Smooth muscle cell (in vitro differentiated cells): ENCODE data around the gene IQGAP2. TPM values are rescaled to one million over a fixed set of nuclear protein-coding genes. Genes with fewer than 3 reads are reported as not detected.

Experiments
- DNase-seq: peaks from one replicate; lab custom pipeline; 2025; ENCODE audit not compliant: unreplicated experiment; lab: John Stamatoyannopoulos, UW
- H2AFZ ChIP-seq: fragments of 200-600 bp; sonication (generic); 2 replicates; pipeline ENCODE4 v1.6.0; 2016; ENCODE audit warnings: antibody characterized with exemption, low read depth, mild to moderate bottlenecking
- H3F3A ChIP-seq: fragments of 200-600 bp; sonication (generic); 2 replicates; pipeline ENCODE4 v1.6.0; 2017; ENCODE audit warnings: antibody characterized with exemption, low read depth
- H3K27ac ChIP-seq: fragments of 200-600 bp; sonication (generic); 2 replicates; pipeline ENCODE4 v1.5.1; 2016; ENCODE audit warnings: low read depth, mild to moderate bottlenecking
- H3K27me3 ChIP-seq: fragments of 200-600 bp; sonication (generic); 2 replicates; pipeline ENCODE4 v1.6.1; 2016; ENCODE audit warnings: low read depth, mild to moderate bottlenecking
- H3K36me3 ChIP-seq: fragments of 200-600 bp; sonication (generic); 2 replicates; pipeline ENCODE4 v1.5.1; 2016; ENCODE audit warnings: low read depth
- H3K4me1 ChIP-seq: fragments of 200-600 bp; sonication (generic); 2 replicates; pipeline ENCODE4 v1.5.1; 2016; ENCODE audit warnings: low read depth
- H3K4me2 ChIP-seq: fragments of 200-600 bp; sonication (generic); 2 replicates; pipeline ENCODE4 v1.6.0; 2016; ENCODE audit warnings: mild to moderate bottlenecking
- H3K4me3 ChIP-seq: fragments of 200-600 bp; sonication (generic); 2 replicates; pipeline ENCODE4 v1.5.1; 2016; ENCODE audit warnings: mild to moderate bottlenecking
- H3K79me2 ChIP-seq: fragments of 200-600 bp; sonication (generic); 2 replicates; pipeline ENCODE4 v1.6.0; 2016; ENCODE audit warnings: low read depth, mild to moderate bottlenecking
- H3K9ac ChIP-seq: fragments of 200-600 bp; sonication (generic); 2 replicates; pipeline ENCODE4 v1.6.0; 2016; ENCODE audit warnings: low read depth
- H3K9me3 ChIP-seq: fragments of 200-600 bp; sonication (generic); replicated peaks from 2 replicates; pipeline ENCODE4 v1.5.1; 2016; ENCODE audit warnings: low read depth
- H4K20me1 ChIP-seq: fragments of 200-600 bp; sonication (generic); 2 replicates; pipeline ENCODE4 v1.6.0; 2016; ENCODE audit warnings: low read depth
- WGBS: methylation state at CpG from one replicate; pipeline ENCODE4 v1.1.7; 2016; ENCODE audit warnings: low lambda C conversion rate; 5-methylcytosine and 5-hydroxymethylcytosine counted together
- polyA plus RNA-seq: library from polyadenylated mRNA; unstranded; fragments of >200 nt; fragmentation: Nextera tagmentation; extraction: Ambion mirVana; gene quantifications from 2 replicates; pipeline ENCODE4 v1.2.1, GENCODE V29; 2016
- total RNA-seq: library from RNA; depleted of rRNA; stranded (reverse); fragments of >200 nt; gene quantifications from 2 replicates; pipeline ENCODE4 v1.2.3, GENCODE V29; 2014
- TF ChIP-seq, protein P1 (sequence below): fragments of 200-600 bp; sonication (generic); IDR thresholded peaks from 2 replicates; pipeline ENCODE4 v1.5.1; 2017; ENCODE audit warnings: borderline replicate concordance, mild to moderate bottlenecking, antibody characterized with exemption; ENCODE audit not compliant: insufficient read depth, poor library complexity, severe bottlenecking

IQGAP2 gene
- total and polyA plus RNA-seq, 2 experiments from 2014 or later = 7.3 to 16.6 TPM

DNA sequence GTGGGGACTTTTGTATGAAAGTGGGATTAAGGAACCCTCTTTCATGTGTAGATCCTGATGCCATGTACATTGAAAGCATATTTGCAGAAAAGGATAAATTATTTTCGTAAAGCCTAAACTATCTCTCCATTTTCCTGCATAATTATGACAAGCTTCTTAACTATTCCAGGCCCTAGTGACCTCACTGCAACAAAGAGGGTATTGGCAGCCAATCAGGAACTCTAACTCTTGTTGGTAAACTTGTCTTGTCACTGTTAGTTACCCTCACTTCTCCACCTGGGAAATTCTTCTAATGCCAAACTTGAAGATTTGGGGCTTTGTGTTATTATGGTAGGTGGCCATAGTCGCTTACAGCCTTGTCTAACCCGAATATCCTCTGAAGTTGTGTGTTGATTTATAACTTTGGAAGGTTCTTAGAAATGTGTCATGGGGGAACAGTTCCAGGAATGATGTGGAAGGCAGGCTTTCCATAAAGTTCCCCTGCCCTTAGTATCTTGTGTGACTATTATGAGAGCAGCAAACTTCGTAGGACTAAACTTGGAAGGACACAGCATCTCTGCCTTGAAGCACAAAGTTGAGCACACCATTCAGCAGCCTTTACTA is 52.5 kb downstream of the IQGAP2 start:
- Histone ChIP-seq H3K4me2 (no peak overlapping the region), H3K4me3 (no peak overlapping the region), H2AFZ (no peak overlapping the region), H3K27ac (peak overlapping the region; percentile 12), H3K4me1 (peaks cover 8% of the 10 kb centered on the region), H3K79me2 (no peaks in the 10 kb centered on the region), H3F3A (peaks cover 11% of the 10 kb centered on the region), H3K36me3 (no peaks in the 10 kb centered on the region), H4K20me1 (no peaks in the 10 kb centered on the region), H3K9me3 (no peaks in the 10 kb centered on the region), H3K9ac (no peak overlapping the region), H3K27me3 (no peaks in the 10 kb centered on the region)
- DNase-seq = no peak
- WGBS = 72% methylated on average over 4 of the region's 4 CpGs
- TF ChIP-seq, protein P1, sequence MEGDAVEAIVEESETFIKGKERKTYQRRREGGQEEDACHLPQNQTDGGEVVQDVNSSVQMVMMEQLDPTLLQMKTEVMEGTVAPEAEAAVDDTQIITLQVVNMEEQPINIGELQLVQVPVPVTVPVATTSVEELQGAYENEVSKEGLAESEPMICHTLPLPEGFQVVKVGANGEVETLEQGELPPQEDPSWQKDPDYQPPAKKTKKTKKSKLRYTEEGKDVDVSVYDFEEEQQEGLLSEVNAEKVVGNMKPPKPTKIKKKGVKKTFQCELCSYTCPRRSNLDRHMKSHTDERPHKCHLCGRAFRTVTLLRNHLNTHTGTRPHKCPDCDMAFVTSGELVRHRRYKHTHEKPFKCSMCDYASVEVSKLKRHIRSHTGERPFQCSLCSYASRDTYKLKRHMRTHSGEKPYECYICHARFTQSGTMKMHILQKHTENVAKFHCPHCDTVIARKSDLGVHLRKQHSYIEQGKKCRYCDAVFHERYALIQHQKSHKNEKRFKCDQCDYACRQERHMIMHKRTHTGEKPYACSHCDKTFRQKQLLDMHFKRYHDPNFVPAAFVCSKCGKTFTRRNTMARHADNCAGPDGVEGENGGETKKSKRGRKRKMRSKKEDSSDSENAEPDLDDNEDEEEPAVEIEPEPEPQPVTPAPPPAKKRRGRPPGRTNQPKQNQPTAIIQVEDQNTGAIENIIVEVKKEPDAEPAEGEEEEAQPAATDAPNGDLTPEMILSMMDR = no peak

DNA sequence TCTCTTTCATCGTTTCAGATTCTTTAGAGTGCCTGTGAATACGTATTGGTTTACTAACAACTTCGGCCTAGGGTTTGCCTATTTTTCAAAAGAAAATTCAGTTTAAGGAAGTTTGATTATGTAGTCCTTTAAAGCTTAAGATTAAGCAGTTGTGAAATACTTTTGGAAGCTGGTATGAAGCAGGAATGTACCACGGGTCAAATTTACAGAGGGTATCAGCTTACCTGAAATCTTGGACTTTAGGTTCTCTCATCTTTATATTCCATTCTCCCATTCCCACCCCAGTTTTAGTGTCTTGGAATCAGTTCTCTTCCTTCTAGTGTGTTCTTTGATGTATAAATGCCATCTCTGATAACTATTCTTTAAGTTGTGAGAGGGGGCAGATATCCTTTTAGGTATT is 53.2 kb downstream of the IQGAP2 start:
- no peak overlapping the region for H3K4me2 ChIP-seq
- H3K4me1 ChIP-seq = peaks cover 8% of the 10 kb centered on the region
- TF ChIP-seq, protein P1 = no peak
- no peaks in the 10 kb centered on the region for H3K79me2 ChIP-seq
- no peak overlapping the region for H3K4me3 ChIP-seq
- H3K9me3 ChIP-seq = no peaks in the 10 kb centered on the region
- H4K20me1 ChIP-seq = no peaks in the 10 kb centered on the region
- H3K36me3 ChIP-seq = no peaks in the 10 kb centered on the region
- whole genome bisulfite sequencing = 85% methylated on average over 4 of the region's 4 CpGs
- no peak overlapping the region for H3K9ac ChIP-seq
- H2AFZ ChIP-seq = no peak overlapping the region
- no peaks in the 10 kb centered on the region for H3K27me3 ChIP-seq
- H3F3A ChIP-seq = peaks cover 11% of the 10 kb centered on the region
- no peak for DNase-seq
- H3K27ac ChIP-seq = peak overlapping the region; percentile 12

DNA sequence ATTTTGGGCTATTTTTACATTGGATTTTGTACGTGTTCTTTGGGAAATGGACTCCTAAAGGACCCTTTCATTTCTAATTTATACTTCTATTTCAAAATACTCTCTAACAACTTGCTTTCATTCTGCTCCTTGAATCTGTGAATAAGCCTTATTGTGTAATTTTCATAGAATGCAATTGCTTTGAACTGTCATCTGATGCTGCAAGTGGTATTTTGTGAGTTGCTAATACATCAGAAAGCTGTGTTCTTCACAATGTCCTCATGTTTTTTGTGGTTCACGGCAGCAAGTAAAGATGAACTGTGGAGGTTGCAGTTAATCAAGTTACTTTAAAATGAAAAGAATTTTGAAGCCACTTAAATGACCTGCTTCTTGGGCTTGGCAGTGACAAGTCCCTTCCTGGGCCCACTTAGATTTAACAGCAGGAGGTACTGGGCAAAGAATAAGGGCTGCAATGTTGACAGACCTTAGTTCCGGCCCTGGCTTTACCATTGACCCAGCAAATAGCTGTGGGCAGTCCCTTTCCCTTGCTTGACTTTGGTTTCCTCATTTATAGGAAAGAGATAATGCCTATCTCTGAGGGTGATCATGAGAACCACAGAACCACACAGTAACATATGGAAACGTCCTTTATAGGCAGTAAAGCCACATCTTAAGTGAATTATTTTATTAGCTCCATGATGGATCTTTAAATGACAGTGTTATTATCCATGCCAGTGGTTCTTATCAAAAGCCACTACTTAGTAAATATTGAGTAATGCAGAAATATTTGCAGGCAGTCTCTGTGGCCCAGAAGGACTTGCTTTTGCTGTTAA is 54.8 kb downstream of the IQGAP2 start:
- Histone ChIP-seq H2AFZ (no peak overlapping the region), H3K4me1 (peaks cover 8% of the 10 kb centered on the region), H3K27ac (peak overlapping the region; percentile 72), H3K9me3 (no peaks in the 10 kb centered on the region), H3F3A (peaks cover 8% of the 10 kb centered on the region), H3K79me2 (no peaks in the 10 kb centered on the region), H3K36me3 (no peaks in the 10 kb centered on the region), H3K27me3 (no peaks in the 10 kb centered on the region), H3K9ac (peak overlapping the region; percentile 4), H4K20me1 (no peaks in the 10 kb centered on the region), H3K4me3 (no peak overlapping the region), H3K4me2 (peak overlapping the region; percentile 34)
- TF ChIP-seq, protein P1 = no peak
- DNase-seq = no peak
- 34% methylated on average over 4 of the region's 4 CpGs for WGBS

DNA sequence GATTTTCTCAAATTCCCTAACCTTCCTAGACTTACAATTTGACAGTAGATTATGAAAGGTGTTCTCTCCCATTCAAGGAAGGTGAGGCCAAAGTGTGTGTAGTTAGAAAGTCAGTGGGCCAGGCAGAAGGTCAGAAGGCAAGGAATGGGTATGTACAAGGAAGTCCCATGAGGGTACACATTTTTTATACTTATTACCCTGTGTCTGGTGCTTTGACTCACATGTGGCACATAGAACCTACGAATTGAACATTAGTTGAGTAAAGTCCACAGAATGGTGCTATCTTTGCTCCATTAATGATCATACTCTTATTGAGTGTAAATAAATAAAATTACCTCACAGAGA is 55.4 kb downstream of the IQGAP2 start:
- Histone ChIP-seq H3K27ac (peak overlapping the region; percentile 72), H3K79me2 (no peaks in the 10 kb centered on the region), H3K4me3 (no peak overlapping the region), H3K9me3 (no peaks in the 10 kb centered on the region), H3F3A (peaks cover 8% of the 10 kb centered on the region), H2AFZ (no peak overlapping the region), H4K20me1 (no peaks in the 10 kb centered on the region), H3K4me1 (peaks cover 8% of the 10 kb centered on the region), H3K27me3 (no peaks in the 10 kb centered on the region), H3K9ac (no peak overlapping the region), H3K4me2 (peak overlapping the region; percentile 34), H3K36me3 (no peaks in the 10 kb centered on the region)
- TF ChIP-seq, protein P1 = no peak
- no peak for DNase-seq
- 21% methylated on average over 1 of the region's 1 CpG for WGBS
